Small intestine (tissue), 7 donors: ENCODE data around the gene IL17D. TPM values are rescaled to one million over a fixed set of nuclear protein-coding genes. Genes with fewer than 3 reads are reported as not detected.

Experiments used
- DNase-seq, 2 donors: peaks; one replicate each; pipeline versions ENCODE4 v3.0.0 to v3.0.0-alpha.2; 2013
- FAIRE-seq: peaks from 2 replicates; lab custom pipeline; 2012; peaks lifted over from hg19 to GRCh38; lab: Jason Lieb, UNC
- H3K27ac ChIP-seq, 3 donors: one replicate each; pipeline ENCODE4 v1.5.1; 2013; ENCODE audit warnings: low read length in 2 of 3, mild to moderate bottlenecking in 2 of 3, control low read depth in 1 of 3, inconsistent platforms in 1 of 3, low read depth in 1 of 3, moderate library complexity in 1 of 3
- H3K27me3 ChIP-seq, 3 donors: one replicate each; pipeline ENCODE4 v1.6.1; 2013; ENCODE audit warnings: low read length in 3 of 3, inconsistent platforms in 1 of 3; ENCODE audit not compliant: control insufficient read depth in 3 of 3, insufficient read depth in 3 of 3
- H3K36me3 ChIP-seq, 3 donors: one replicate each; pipeline ENCODE4 v1.6.1; 2013; ENCODE audit warnings: low read length in 3 of 3, inconsistent platforms in 1 of 3, low read depth in 1 of 3, mild to moderate bottlenecking in 1 of 3, moderate library complexity in 1 of 3; ENCODE audit not compliant: control insufficient read depth in 3 of 3, insufficient read depth in 2 of 3
- H3K4me1 ChIP-seq, 3 donors: one replicate each; pipeline ENCODE4 v1.6.1; 2013; ENCODE audit warnings: low read length in 2 of 3, inconsistent platforms in 1 of 3, low read depth in 1 of 3, mild to moderate bottlenecking in 1 of 3, moderate library complexity in 1 of 3; ENCODE audit not compliant: control insufficient read depth in 3 of 3, insufficient read depth in 2 of 3
- H3K4me3 ChIP-seq, 3 donors: one replicate each; pipeline ENCODE4 v1.5.1; 2013; ENCODE audit warnings: low read length in 3 of 3, control low read depth in 1 of 3, inconsistent platforms in 1 of 3, low read depth in 1 of 3, mild to moderate bottlenecking in 1 of 3, moderate library complexity in 1 of 3
- H3K9me3 ChIP-seq, 2 donors: one replicate each; pipeline ENCODE4 v1.6.1; 2013; ENCODE audit warnings: low read depth in 1 of 2, low read length in 1 of 2; ENCODE audit not compliant: control insufficient read depth in 2 of 2, insufficient read depth in 1 of 2
- WGBS, 3 donors: extraction: QIAGEN DNeasy Blood & Tissue Kit; methylation state at CpG; one replicate each; pipeline ENCODE4 v1.1.7; 2013; 5-methylcytosine and 5-hydroxymethylcytosine counted together
- polyA plus RNA-seq, 4 donors: library from polyadenylated mRNA; stranded (reverse) in 3 of 4; unstranded in 1 of 4; fragments of 200-250 nt in 3 of 4; fragments of 120-200 nt in 1 of 4; gene quantifications; one replicate each; pipeline versions ENCODE4 v1.2.1 to v1.2.3, GENCODE V29; 2013
- donor health status: healthy with polysubstance abuse.
- donor health status: control.
- donor health status: control.
- donor health status: Bipolar disorder and iron deficiency.
- donor health status: healthy.

Gene IL17D
- polyA plus RNA-seq, 4 donors, result 1.7 to 28.4 (median 2.0) TPM

DNA sequence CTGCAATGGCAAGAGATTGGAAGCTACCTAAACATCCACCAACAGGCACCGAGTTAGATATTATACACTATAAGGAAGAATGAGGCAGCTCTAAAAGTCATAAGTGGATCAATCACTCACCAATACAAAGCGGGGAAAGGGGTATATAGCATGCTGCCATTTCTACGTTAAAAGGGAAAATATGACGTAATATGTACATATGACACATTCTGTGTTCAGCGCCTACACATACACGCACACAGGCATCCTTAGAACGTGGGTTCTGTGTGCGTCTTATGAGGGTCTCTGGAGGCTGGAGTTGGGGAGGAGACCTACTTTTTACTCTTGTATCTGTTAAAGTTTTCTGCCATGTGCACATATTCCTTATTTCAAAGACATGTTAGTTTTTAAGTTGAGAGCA is 5.9 kb downstream of the IL17D start:
- no peak for DNase-seq
- peaks cover 0 to 5% (median 0%) of the 10 kb centered on the region in 3 donors for H3K27me3 ChIP-seq
- H3K36me3 ChIP-seq, result no peaks in the 10 kb centered on the region
- FAIRE-seq, result no peak
- H3K9me3 ChIP-seq, result no peaks in the 10 kb centered on the region
- 88 to 93% (median 91%) methylated on average over 8 of the region's 8 CpGs for WGBS, 3 donors
- peaks cover 0 to 3% (median 0%) of the 10 kb centered on the region in 3 donors for H3K4me1 ChIP-seq
- no peak overlapping the region for H3K4me3 ChIP-seq
- H3K27ac ChIP-seq, result no peak overlapping the region

DNA sequence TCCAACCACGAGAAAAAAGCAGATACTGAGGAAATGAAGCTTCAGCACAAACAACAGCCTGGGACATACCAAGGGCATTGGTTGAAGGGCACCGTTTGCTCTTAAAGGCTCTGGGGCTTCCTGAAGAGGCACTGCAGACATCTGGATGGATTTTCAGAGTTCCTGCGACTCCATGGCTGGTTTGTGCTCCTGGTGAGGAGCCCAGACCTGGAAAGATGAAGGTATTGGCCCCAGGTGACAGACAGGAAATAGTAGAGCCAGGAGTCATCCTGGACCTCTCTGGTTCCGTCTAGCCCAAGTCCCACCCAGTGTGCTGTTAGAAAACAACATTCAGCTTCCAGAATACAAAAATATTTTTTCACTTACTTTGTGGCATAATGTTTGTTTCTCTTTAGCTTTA is 6.3 kb downstream of the IL17D start:
- FAIRE-seq (no peak), DNase-seq (no peak)
- H3K4me3 ChIP-seq, result no peak overlapping the region
- peaks cover 0 to under 1% (median 0%) of the 10 kb centered on the region in 3 donors for H3K4me1 ChIP-seq
- 57 to 76% (median 64%) methylated on average over 4 of the region's 4 CpGs for WGBS, 3 donors
- no peaks in the 10 kb centered on the region for H3K36me3 ChIP-seq
- no peaks in the 10 kb centered on the region for H3K9me3 ChIP-seq
- H3K27me3 ChIP-seq, result peaks cover 0 to 5% (median 0%) of the 10 kb centered on the region in 3 donors
- H3K27ac ChIP-seq, result no peak overlapping the region

DNA sequence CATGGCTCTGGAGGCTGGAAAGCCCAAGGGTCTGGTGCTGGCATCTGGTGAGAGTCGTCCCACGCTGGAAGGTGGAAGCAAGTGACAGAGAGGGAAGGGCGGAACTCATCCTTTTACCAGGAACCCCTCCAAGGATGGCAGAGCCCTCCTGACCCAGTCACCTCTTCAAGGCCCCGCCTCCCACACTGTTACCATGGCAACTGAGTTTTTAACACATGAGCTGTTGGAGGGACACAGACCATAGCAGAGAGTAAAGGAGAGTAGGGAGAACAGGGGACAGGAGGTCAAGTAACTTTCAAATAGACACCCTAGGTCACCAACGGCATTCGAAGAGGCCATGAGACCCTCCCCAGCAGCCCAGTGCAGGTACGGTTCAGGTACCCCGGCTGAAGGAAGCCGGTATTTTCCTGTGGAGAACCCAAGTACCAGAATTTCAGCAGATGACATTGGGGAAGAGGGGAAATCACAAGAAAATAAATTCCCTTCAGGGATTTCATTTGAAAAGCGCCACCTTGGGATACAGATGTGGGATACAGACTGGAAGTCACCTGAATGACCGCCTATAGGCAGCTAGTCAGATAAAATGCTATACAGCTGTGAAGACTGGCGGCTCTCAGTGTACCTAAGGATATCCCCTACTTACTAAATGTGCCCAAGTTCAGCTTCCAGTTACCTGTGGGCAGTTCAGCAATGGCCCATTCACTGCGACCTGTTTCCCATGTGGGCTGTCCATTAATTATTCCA is 8.0 kb downstream of the IL17D start:
- H3K27ac ChIP-seq, result no peak overlapping the region
- 81 to 86% (median 83%) methylated on average over 13 of the region's 13 CpGs for WGBS, 3 donors
- H3K4me3 ChIP-seq, result no peak overlapping the region
- H3K36me3 ChIP-seq, result no peaks in the 10 kb centered on the region
- peaks cover 0 to 5% (median 0%) of the 10 kb centered on the region in 3 donors for H3K27me3 ChIP-seq
- no peak for FAIRE-seq
- no peaks in the 10 kb centered on the region for H3K9me3 ChIP-seq
- no peaks in the 10 kb centered on the region for H3K4me1 ChIP-seq
- DNase-seq, result no peak

DNA sequence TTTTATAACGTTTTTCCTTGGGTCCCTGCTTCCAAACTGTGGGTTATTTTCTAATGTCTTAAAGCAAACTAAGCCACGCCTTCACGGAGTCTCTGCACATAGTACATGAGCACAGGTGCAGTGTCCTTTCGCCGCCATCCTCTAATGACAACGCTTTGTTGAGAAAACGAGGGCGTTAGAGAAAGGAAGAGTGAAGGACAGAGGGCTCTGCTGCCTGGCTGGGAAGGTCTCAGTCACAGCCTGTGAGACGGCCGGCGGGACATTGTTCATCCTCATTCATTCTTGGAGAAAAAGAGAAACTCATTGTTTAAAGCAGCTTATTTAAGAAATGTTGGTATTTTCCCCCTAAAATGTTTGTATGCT is 9.5 kb downstream of the IL17D start:
- DNase-seq, result no peak
- H3K27ac ChIP-seq, result no peak overlapping the region
- H3K4me3 ChIP-seq, result no peak overlapping the region
- H3K36me3 ChIP-seq, result peaks cover 0 to 2% (median 0%) of the 10 kb centered on the region in 3 donors
- FAIRE-seq, result no peak
- H3K9me3 ChIP-seq, result no peaks in the 10 kb centered on the region
- H3K4me1 ChIP-seq, result no peaks in the 10 kb centered on the region
- H3K27me3 ChIP-seq, result peaks cover 0 to 5% (median 0%) of the 10 kb centered on the region in 3 donors
- WGBS, 3 donors, result 31 to 45% (median 38%) methylated on average over 11 of the region's 11 CpGs

DNA sequence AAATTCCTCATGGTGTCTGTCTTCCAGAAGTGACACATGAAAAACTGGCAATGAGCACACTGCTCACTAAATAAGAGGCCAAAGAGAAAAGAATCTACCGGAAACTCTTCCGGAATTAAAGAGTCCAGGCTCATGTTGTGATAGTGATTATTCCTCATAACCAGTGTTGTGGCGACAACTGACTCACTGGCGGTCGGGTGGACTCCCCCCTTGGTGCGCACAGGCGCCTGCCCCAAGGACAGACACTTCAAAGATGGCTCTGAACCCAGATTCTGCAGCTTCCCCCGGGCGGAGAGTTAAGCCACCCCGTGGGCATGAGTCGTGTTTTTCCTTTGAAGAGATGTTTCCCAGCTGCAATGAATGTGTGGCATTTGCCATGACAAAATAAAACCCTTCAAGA is 10.3 kb downstream of the IL17D start:
- Histone ChIP-seq H3K9me3 (no peaks in the 10 kb centered on the region), H3K4me1 (no peaks in the 10 kb centered on the region), H3K4me3 (no peak overlapping the region), H3K27ac (no peak overlapping the region), H3K36me3 (peaks cover 0 to 4% (median 0%) of the 10 kb centered on the region in 3 donors), H3K27me3 (peaks cover 0 to 5% (median 0%) of the 10 kb centered on the region in 3 donors)
- DNase-seq, result no peak
- no peak for FAIRE-seq
- 65 to 72% (median 67%) methylated on average over 11 of the region's 11 CpGs for WGBS, 3 donors

DNA sequence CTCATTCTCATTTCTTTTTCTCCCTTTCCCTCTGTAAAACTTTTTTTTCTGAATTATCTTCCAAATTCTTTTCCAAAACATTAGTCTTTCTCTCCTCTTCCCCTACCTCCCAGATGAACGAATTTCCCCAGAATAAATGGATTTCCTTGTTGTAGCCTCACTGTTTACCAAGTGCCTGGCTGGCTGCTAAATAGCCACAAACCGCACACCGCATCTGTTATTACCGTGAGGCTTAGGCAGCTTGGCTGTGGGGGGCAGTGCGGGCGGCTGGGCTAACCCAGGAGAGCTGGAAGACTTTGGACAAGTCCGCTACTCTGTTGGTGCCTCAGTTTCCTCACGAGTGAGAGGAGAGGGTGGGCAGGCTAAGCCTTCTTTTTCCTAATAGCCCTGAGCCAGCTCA is 10.7 kb downstream of the IL17D start:
- no peaks in the 10 kb centered on the region for H3K9me3 ChIP-seq
- H3K27ac ChIP-seq, result peak overlapping the region in 1 of 3 donors; percentile 21
- no peak overlapping the region for H3K4me3 ChIP-seq
- WGBS, 3 donors, result 71 to 74% (median 73%) methylated on average over 8 of the region's 8 CpGs
- no peaks in the 10 kb centered on the region for H3K4me1 ChIP-seq
- DNase-seq, result no peak
- H3K36me3 ChIP-seq, result peaks cover 0 to 7% (median 0%) of the 10 kb centered on the region in 3 donors
- FAIRE-seq, result no peak
- H3K27me3 ChIP-seq, result peaks cover 0 to 5% (median 0%) of the 10 kb centered on the region in 3 donors

DNA sequence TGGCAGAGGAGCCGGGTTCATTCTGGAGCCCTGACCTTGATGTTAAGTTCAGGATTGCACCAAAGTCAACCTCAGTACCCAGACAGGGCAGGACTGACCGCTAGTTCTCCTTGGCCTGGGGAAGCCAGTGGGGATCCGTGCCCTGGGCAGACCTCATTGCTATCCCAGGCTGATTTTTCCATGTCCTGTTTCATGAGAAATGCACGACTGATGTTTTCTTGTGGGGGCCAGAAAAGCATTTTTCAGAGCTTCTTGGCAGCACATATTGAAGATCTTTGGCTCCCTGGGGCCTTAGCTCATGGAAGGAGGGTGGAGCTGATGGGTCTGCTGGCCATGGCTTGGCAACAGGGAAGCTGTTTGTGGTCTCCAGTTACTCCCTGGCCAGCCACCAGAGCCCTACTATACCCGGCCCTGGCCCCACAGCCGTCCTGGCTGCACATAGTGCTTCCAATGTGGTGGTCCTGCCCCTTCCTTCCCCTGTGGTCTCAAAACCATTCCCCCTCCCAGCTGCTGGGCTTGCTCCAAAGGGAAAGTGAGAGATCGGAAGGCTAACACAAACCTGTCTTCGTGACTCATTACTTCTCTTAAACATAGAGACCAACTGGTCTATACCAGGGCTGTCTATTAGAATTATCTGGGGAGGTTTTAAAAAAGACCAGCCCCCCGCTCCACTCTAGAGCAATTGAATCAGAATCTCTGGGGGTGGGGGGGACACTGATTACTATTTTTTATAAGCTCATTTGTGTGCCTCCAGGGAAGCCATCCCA is 11.2 kb downstream of the IL17D start:
- no peak for DNase-seq
- peaks cover 0 to 8% (median 0%) of the 10 kb centered on the region in 3 donors for H3K36me3 ChIP-seq
- no peak overlapping the region for H3K27ac ChIP-seq
- no peaks in the 10 kb centered on the region for H3K9me3 ChIP-seq
- no peaks in the 10 kb centered on the region for H3K4me1 ChIP-seq
- H3K4me3 ChIP-seq, result no peak overlapping the region
- H3K27me3 ChIP-seq, result peaks cover 0 to 5% (median 2%) of the 10 kb centered on the region in 3 donors
- WGBS, 3 donors, result 59 to 84% (median 82%) methylated on average over 9 of the region's 9 CpGs
- FAIRE-seq, result no peak

DNA sequence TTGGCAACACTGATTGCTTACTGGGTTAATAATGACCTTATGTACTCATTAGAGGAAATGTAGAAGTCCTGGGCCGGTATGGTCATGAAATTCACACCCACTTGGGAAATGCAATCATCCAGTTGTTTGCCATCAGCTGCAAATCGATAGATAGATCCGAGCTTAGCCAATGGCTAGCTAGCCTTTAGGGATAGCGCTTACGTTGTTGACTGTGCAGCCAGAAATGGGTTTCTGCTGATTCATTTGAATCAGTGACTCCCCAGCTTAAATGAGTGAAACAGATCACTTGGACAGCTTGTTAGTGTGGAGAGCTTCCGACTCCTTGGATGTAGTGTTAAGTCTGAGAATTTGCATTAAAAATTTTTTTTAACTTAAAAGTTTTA is 11.8 kb downstream of the IL17D start:
- no peak for DNase-seq
- no peak for FAIRE-seq
- WGBS, 3 donors, result 72 to 76% (median 75%) methylated on average over 6 of the region's 6 CpGs
- no peak overlapping the region for H3K4me3 ChIP-seq
- no peak overlapping the region for H3K27ac ChIP-seq
- H3K9me3 ChIP-seq, result no peaks in the 10 kb centered on the region
- peaks cover 0 to 6% (median 5%) of the 10 kb centered on the region in 3 donors for H3K27me3 ChIP-seq
- no peaks in the 10 kb centered on the region for H3K4me1 ChIP-seq
- H3K36me3 ChIP-seq, result peaks cover 0 to 8% (median 0%) of the 10 kb centered on the region in 3 donors
